Measurements from ENCODE around the gene UBXN10.

The UBXN10 gene

GRCh38 chr1:20183035-20183434 is 2.9 kb upstream of the UBXN10 start:
- no peak for DNase-seq (ENCODE audit: low read depth)
- TF ChIP-seq CTCF (conservative IDR thresholded peaks at IDR 0.05; ENCODE audit: control insufficient read depth, insufficient read depth, low read depth, low read length), result no peak

GRCh38 chr1:20183616-20184271 is 2.2 kb upstream of the UBXN10 start:
- no peak overlapping the region for H3K4me3 ChIP-seq (ENCODE audit: control insufficient read depth, low read depth, low read length)
- no peak for TF ChIP-seq CTCF (conservative IDR thresholded peaks at IDR 0.05; ENCODE audit: control insufficient read depth, insufficient read depth, low read depth, low read length)
- DNase-seq (ENCODE audit: low read depth), result no peak

More at GRCh38 chr1:20183035-20183434, 2.9 kb upstream of the UBXN10 start:
- H3K4me3 ChIP-seq (ENCODE audit: control insufficient read depth, low read depth, low read length), result no peak overlapping the region

- DNase-seq (ENCODE audit: low read depth), result peak; percentile 9
- TF ChIP-seq CTCF (conservative IDR thresholded peaks at IDR 0.05; ENCODE audit: control insufficient read depth, insufficient read depth, low read depth, low read length), result no peak
These were observed 1.4 kb upstream of the UBXN10 start for GRCh38 chr1:20184481-20184900.

GRCh38 chr1:20184997-20185833 is 681 bp upstream of the UBXN10 start:
- no peak for DNase-seq (ENCODE audit: low read depth)
- no peak for TF ChIP-seq CTCF (conservative IDR thresholded peaks at IDR 0.05; ENCODE audit: control insufficient read depth, insufficient read depth, low read depth, low read length)
- H3K4me3 ChIP-seq (ENCODE audit: control insufficient read depth, low read depth, low read length), result no peak overlapping the region

More at GRCh38 chr1:20184481-20184900, 1.4 kb upstream of the UBXN10 start:
- no peak overlapping the region for H3K4me3 ChIP-seq (ENCODE audit: control insufficient read depth, low read depth, low read length)

GRCh38 chr1:20187103-20187812 is 1.4 kb downstream of the UBXN10 start:
- no peak for TF ChIP-seq CTCF (conservative IDR thresholded peaks at IDR 0.05; ENCODE audit: control insufficient read depth, insufficient read depth, low read depth, low read length)
- no peak overlapping the region for H3K4me3 ChIP-seq (ENCODE audit: control insufficient read depth, low read depth, low read length)
- no peak for DNase-seq (ENCODE audit: low read depth)

GRCh38 chr1:20187813-20188454 is 2.0 kb downstream of the UBXN10 start:
- TF ChIP-seq CTCF (conservative IDR thresholded peaks at IDR 0.05; ENCODE audit: control insufficient read depth, insufficient read depth, low read depth, low read length), result no peak

More at GRCh38 chr1:20187813-20188454, 2.0 kb downstream of the UBXN10 start:
- no peak for DNase-seq (ENCODE audit: low read depth)
- no peak overlapping the region for H3K4me3 ChIP-seq (ENCODE audit: control insufficient read depth, low read depth, low read length)
